PC-9 (cell line): Measurements from ENCODE around the gene CTU2.

Experiments
- CTCF ChIP-seq: fragments of 200-600 bp; sonication (generic); conservative IDR thresholded peaks from 2 replicates; pipeline ENCODE4 v1.6.1; 2017; ENCODE audit warnings: mixed run types, antibody characterized with exemption, mild to moderate bottlenecking, moderate library complexity
- EZH2 ChIP-seq: fragments of 200-600 bp; sonication (generic); IDR thresholded peaks from 2 replicates; pipeline ENCODE4 v1.8.0; 2017; ENCODE audit warnings: antibody characterized with exemption, low read depth

GRCh38 chr16:88733630-88734360 lies 27.5 kb downstream of the CTU2 start:
- TF ChIP-seq CTCF: no peak
- no peak for TF ChIP-seq EZH2
